SK-N-MC (cell line): Measurements from ENCODE around the gene SEC24C.
"Not testable (repeated sequence)": the region's sequence is repeated elsewhere in the genome, so short reads cannot be mapped to it uniquely, and the experiment has no call there.

Source experiments
- EZH2 ChIP-seq: fragments of 200-600 bp; sonication (generic); IDR thresholded peaks from one replicate; pipeline ENCODE4 v1.6.1; 2017; ENCODE audit warnings: antibody characterized with exemption
- FOXP2 ChIP-seq: optimal IDR thresholded peaks from 2 replicates; pipeline ENCODE3; 2011; ENCODE audit warnings: mild to moderate bottlenecking, moderate library complexity; ENCODE audit not compliant: insufficient read depth; ENCODE audit errors: extremely low read length, control extremely low read depth
- POLR2AphosphoS5 ChIP-seq: IDR thresholded peaks from 2 replicates; pipeline ENCODE4 v1.6.1; 2012; ENCODE audit warnings: mild to moderate bottlenecking, low read depth, low read length, borderline replicate concordance

DNA sequence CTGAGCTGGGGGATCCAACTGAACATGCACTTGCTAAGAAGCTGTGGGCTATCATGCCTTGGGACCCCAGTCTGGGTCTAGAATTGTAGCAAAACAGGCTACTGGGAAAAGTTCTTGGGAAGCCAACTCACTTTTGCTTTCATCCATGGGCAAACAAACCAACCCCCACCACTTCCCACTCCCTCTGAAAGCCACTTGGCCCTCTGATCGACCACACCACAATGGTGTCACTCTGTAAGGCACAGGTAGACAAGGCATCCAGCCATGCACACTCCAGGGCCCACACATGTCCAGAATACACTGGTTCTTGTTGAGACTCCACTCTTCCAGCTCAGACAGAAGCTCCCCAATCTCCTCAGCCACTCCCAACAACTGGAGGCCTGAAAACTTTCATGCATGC is 36.0 kb upstream of the SEC24C start:
- TF ChIP-seq POLR2AphosphoS5, EZH2, FOXP2: not testable (repeated sequence)
